ENCODE results near the gene RALGAPA1.

RALGAPA1 gene

GRCh38 chr14:35727764-35728163 is 81.3 kb downstream of the RALGAPA1 start:
- H2AK5ac ChIP-seq (ENCODE audit: low read length), result no peak overlapping the region
- H3K4me2 ChIP-seq (ENCODE audit: low read length), result no peak overlapping the region
- no peaks in the 10 kb centered on the region for H3K4me1 ChIP-seq (ENCODE audit: control insufficient read depth in 1 of 2, insufficient read depth in 2 of 2, low read length in 2 of 2)
- H3K79me2 ChIP-seq (ENCODE audit: control insufficient read depth, insufficient read depth, low read length, poor library complexity), result no peaks in the 10 kb centered on the region
- no peaks in the 10 kb centered on the region for H3K9me3 ChIP-seq (ENCODE audit: insufficient read depth, low read depth, low read length)
- H3K79me1 ChIP-seq (ENCODE audit: low read length), result no peaks in the 10 kb centered on the region
- no peaks in the 10 kb centered on the region for H3K36me3 ChIP-seq (ENCODE audit: control insufficient read depth in 1 of 2, insufficient read depth in 2 of 2, low read length in 2 of 2)
- no peak for DNase-seq
- no CpG with 5 or more reads among the region's 2 CpGs for WGBS (ENCODE audit: extremely low coverage, insufficient coverage, insufficient read length)
- no peak overlapping the region for H4K8ac ChIP-seq (ENCODE audit: low read depth, low read length)
- no peak overlapping the region for H2BK120ac ChIP-seq (ENCODE audit: insufficient read depth, low read length, poor library complexity)
- H2AFZ ChIP-seq (ENCODE audit: insufficient read depth, low read length, poor library complexity), result no peak overlapping the region
- no peak overlapping the region for H3K23ac ChIP-seq (ENCODE audit: low read length)
- no peak overlapping the region for H3K9ac ChIP-seq (ENCODE audit: low read length)
- H4K12ac ChIP-seq (ENCODE audit: low read depth, low read length), result no peak overlapping the region
- H3K27ac ChIP-seq (ENCODE audit: low read depth, low read length), result no peak overlapping the region
- no peak overlapping the region for H2BK5ac ChIP-seq (ENCODE audit: low read depth, low read length, poor library complexity)
- no peak overlapping the region for H3K18ac ChIP-seq (ENCODE audit: low read length)
- H3K4ac ChIP-seq (ENCODE audit: low read depth, low read length), result no peak overlapping the region
- no peak overlapping the region for H3K4me3 ChIP-seq (ENCODE audit: low read depth, low read length)
- no peaks in the 10 kb centered on the region for H3K27me3 ChIP-seq (ENCODE audit: insufficient read depth, low read length)
- H4K91ac ChIP-seq (ENCODE audit: low read depth, low read length), result no peak overlapping the region
- no peak overlapping the region for H2BK12ac ChIP-seq (ENCODE audit: low read length)
- no peak overlapping the region for H3K14ac ChIP-seq (ENCODE audit: low read length)

- H3K36me3 ChIP-seq (ENCODE audit: control insufficient read depth in 1 of 2, insufficient read depth in 2 of 2, low read length in 2 of 2), result no peaks in the 10 kb centered on the region
- no peak overlapping the region for H4K91ac ChIP-seq (ENCODE audit: low read depth, low read length)
- H3K4me3 ChIP-seq (ENCODE audit: low read depth, low read length), result no peak overlapping the region
- no peak overlapping the region for H2BK12ac ChIP-seq (ENCODE audit: low read length)
- DNase-seq, result peak; percentile 68 to 78
- no peak overlapping the region for H2BK120ac ChIP-seq (ENCODE audit: insufficient read depth, low read length, poor library complexity)
- H3K4me2 ChIP-seq (ENCODE audit: low read length), result no peak overlapping the region
- H3K14ac ChIP-seq (ENCODE audit: low read length), result no peak overlapping the region
- no peak overlapping the region for H3K9ac ChIP-seq (ENCODE audit: low read length)
- H4K8ac ChIP-seq (ENCODE audit: low read depth, low read length), result no peak overlapping the region
- H2AFZ ChIP-seq (ENCODE audit: insufficient read depth, low read length, poor library complexity), result no peak overlapping the region
- H3K79me1 ChIP-seq (ENCODE audit: low read length), result no peaks in the 10 kb centered on the region
- H2AK5ac ChIP-seq (ENCODE audit: low read length), result no peak overlapping the region
- no peaks in the 10 kb centered on the region for H3K4me1 ChIP-seq (ENCODE audit: control insufficient read depth in 1 of 2, insufficient read depth in 2 of 2, low read length in 2 of 2)
- H3K9me3 ChIP-seq (ENCODE audit: insufficient read depth, low read depth, low read length), result no peaks in the 10 kb centered on the region
- no peak overlapping the region for H3K27ac ChIP-seq (ENCODE audit: low read depth, low read length)
- H3K27me3 ChIP-seq (ENCODE audit: insufficient read depth, low read length), result no peaks in the 10 kb centered on the region
- no CpG with 5 or more reads among the region's 5 CpGs for WGBS (ENCODE audit: extremely low coverage, insufficient coverage, insufficient read length)
- H4K12ac ChIP-seq (ENCODE audit: low read depth, low read length), result no peak overlapping the region
- no peak overlapping the region for H3K4ac ChIP-seq (ENCODE audit: low read depth, low read length)
- H2BK5ac ChIP-seq (ENCODE audit: low read depth, low read length, poor library complexity), result no peak overlapping the region
- no peak overlapping the region for H3K23ac ChIP-seq (ENCODE audit: low read length)
- H3K18ac ChIP-seq (ENCODE audit: low read length), result no peak overlapping the region
- no peaks in the 10 kb centered on the region for H3K79me2 ChIP-seq (ENCODE audit: control insufficient read depth, insufficient read depth, low read length, poor library complexity)
Measured at GRCh38 chr14:35725930-35726329, 83.2 kb downstream of the RALGAPA1 start.

- H2BK5ac ChIP-seq (ENCODE audit: low read depth, low read length, poor library complexity), result no peak overlapping the region
- H3K18ac ChIP-seq (ENCODE audit: low read length), result no peak overlapping the region
- H3K9me3 ChIP-seq (ENCODE audit: insufficient read depth, low read depth, low read length), result no peaks in the 10 kb centered on the region
- H3K4me3 ChIP-seq (ENCODE audit: low read depth, low read length), result no peak overlapping the region
- no peak overlapping the region for H4K12ac ChIP-seq (ENCODE audit: low read depth, low read length)
- no peak overlapping the region for H4K91ac ChIP-seq (ENCODE audit: low read depth, low read length)
- H2BK12ac ChIP-seq (ENCODE audit: low read length), result no peak overlapping the region
- WGBS (ENCODE audit: extremely low coverage, insufficient coverage, insufficient read length), result no CpG with 5 or more reads among the region's 1 CpG
- H3K79me2 ChIP-seq (ENCODE audit: control insufficient read depth, insufficient read depth, low read length, poor library complexity), result no peaks in the 10 kb centered on the region
- H3K14ac ChIP-seq (ENCODE audit: low read length), result no peak overlapping the region
- H2AFZ ChIP-seq (ENCODE audit: insufficient read depth, low read length, poor library complexity), result no peak overlapping the region
- no peak overlapping the region for H3K27ac ChIP-seq (ENCODE audit: low read depth, low read length)
- H3K9ac ChIP-seq (ENCODE audit: low read length), result no peak overlapping the region
- no peak overlapping the region for H3K4ac ChIP-seq (ENCODE audit: low read depth, low read length)
- no peaks in the 10 kb centered on the region for H3K36me3 ChIP-seq (ENCODE audit: control insufficient read depth in 1 of 2, insufficient read depth in 2 of 2, low read length in 2 of 2)
- no peak for DNase-seq
- no peak overlapping the region for H3K4me2 ChIP-seq (ENCODE audit: low read length)
- no peak overlapping the region for H2BK120ac ChIP-seq (ENCODE audit: insufficient read depth, low read length, poor library complexity)
- H2AK5ac ChIP-seq (ENCODE audit: low read length), result no peak overlapping the region
- H4K8ac ChIP-seq (ENCODE audit: low read depth, low read length), result no peak overlapping the region
- H3K79me1 ChIP-seq (ENCODE audit: low read length), result no peaks in the 10 kb centered on the region
- H3K4me1 ChIP-seq (ENCODE audit: control insufficient read depth in 1 of 2, insufficient read depth in 2 of 2, low read length in 2 of 2), result no peaks in the 10 kb centered on the region
- no peak overlapping the region for H3K23ac ChIP-seq (ENCODE audit: low read length)
- H3K27me3 ChIP-seq (ENCODE audit: insufficient read depth, low read length), result no peaks in the 10 kb centered on the region
Measured at GRCh38 chr14:35715079-35715478, 94.0 kb downstream of the RALGAPA1 start.

- Histone ChIP-seq H4K8ac (ENCODE audit: low read depth, low read length) (no peak overlapping the region), H2BK5ac (ENCODE audit: low read depth, low read length, poor library complexity) (no peak overlapping the region), H3K27ac (ENCODE audit: low read depth, low read length) (no peak overlapping the region), H3K79me2 (ENCODE audit: control insufficient read depth, insufficient read depth, low read length, poor library complexity) (no peaks in the 10 kb centered on the region), H2AFZ (ENCODE audit: insufficient read depth, low read length, poor library complexity) (no peak overlapping the region), H3K4me1 (ENCODE audit: control insufficient read depth in 1 of 2, insufficient read depth in 2 of 2, low read length in 2 of 2) (no peaks in the 10 kb centered on the region), H3K9ac (ENCODE audit: low read length) (no peak overlapping the region), H4K12ac (ENCODE audit: low read depth, low read length) (no peak overlapping the region), H3K23ac (ENCODE audit: low read length) (no peak overlapping the region), H3K18ac (ENCODE audit: low read length) (no peak overlapping the region), H3K4ac (ENCODE audit: low read depth, low read length) (no peak overlapping the region), H2BK120ac (ENCODE audit: insufficient read depth, low read length, poor library complexity) (no peak overlapping the region), H2AK5ac (ENCODE audit: low read length) (no peak overlapping the region), H3K79me1 (ENCODE audit: low read length) (no peaks in the 10 kb centered on the region), H3K27me3 (ENCODE audit: insufficient read depth, low read length) (no peaks in the 10 kb centered on the region), H2BK12ac (ENCODE audit: low read length) (no peak overlapping the region), H3K14ac (ENCODE audit: low read length) (no peak overlapping the region), H3K4me3 (ENCODE audit: low read depth, low read length) (no peak overlapping the region), H4K91ac (ENCODE audit: low read depth, low read length) (no peak overlapping the region), H3K36me3 (ENCODE audit: control insufficient read depth in 1 of 2, insufficient read depth in 2 of 2, low read length in 2 of 2) (no peaks in the 10 kb centered on the region), H3K9me3 (ENCODE audit: insufficient read depth, low read depth, low read length) (no peaks in the 10 kb centered on the region), H3K4me2 (ENCODE audit: low read length) (no peak overlapping the region)
- DNase-seq, result peak; percentile 72 to 80
- no CpG with 5 or more reads among the region's 3 CpGs for WGBS (ENCODE audit: extremely low coverage, insufficient coverage, insufficient read length)
Measured at GRCh38 chr14:35712466-35712865, 96.6 kb downstream of the RALGAPA1 start.

Measured in trophoblast cell (in vitro differentiated cells and primary cell).